Right hindlimb (tissue), 1 donor: ENCODE results near the gene CPSF4L.
"Not testable (repeated sequence)": the region's sequence is repeated elsewhere in the genome, so short reads cannot be mapped to it uniquely, and the experiment has no call there.

ENCODE experiments used
- DNase-seq: peaks from one replicate; pipeline ENCODE4 v3.0.0-alpha.2; 2018

The CPSF4L gene, protein sequence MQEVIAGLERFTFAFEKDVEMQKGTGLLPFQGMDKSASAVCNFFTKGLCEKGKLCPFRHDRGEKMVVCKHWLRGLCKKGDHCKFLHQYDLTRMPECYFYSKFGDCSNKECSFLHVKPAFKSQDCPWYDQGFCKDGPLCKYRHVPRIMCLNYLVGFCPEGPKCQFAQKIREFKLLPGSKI

DNA sequence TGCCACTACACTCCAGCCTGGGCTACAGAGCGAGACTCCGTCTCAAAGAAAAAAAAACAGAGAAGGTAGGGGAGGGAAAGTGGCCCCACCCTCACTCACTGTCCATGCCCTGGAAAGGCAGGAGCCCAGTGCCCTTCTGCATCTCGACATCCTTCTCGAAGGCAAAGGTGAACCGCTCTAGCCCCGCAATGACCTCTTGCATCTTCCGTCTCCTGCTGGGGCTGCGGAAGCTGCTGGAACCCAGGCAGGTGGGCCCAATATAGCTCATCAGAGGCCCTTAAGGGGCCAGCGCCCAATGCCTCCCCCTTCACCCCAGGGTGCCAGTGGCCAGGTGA lies at the start of gene CPSF4L:
TSS of gene CPSF4L (minus strand) at position 264 of the 335 bp plus-strand sequence. CDS start at position 202, 62 bp downstream.
- no peak for DNase-seq

DNA sequence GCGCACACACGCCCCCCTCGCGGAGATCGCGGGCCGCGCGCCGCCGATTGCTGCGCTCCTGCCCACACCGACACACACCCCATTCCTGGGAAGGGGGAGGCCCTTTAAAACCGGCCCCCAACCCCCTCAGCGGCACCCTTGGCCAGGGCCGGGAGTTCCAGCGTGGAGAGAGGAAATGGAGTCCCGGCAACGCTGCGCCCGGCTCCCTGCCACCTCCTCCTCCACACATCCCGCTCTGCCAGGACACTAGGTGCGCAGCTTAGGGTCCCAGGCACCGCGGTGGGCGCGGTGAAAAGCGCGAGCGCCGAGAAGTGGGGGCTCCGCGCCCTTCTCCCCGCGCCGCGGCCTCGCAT lies 49.7 kb upstream of the CPSF4L start:
- DNase-seq = no peak

DNA sequence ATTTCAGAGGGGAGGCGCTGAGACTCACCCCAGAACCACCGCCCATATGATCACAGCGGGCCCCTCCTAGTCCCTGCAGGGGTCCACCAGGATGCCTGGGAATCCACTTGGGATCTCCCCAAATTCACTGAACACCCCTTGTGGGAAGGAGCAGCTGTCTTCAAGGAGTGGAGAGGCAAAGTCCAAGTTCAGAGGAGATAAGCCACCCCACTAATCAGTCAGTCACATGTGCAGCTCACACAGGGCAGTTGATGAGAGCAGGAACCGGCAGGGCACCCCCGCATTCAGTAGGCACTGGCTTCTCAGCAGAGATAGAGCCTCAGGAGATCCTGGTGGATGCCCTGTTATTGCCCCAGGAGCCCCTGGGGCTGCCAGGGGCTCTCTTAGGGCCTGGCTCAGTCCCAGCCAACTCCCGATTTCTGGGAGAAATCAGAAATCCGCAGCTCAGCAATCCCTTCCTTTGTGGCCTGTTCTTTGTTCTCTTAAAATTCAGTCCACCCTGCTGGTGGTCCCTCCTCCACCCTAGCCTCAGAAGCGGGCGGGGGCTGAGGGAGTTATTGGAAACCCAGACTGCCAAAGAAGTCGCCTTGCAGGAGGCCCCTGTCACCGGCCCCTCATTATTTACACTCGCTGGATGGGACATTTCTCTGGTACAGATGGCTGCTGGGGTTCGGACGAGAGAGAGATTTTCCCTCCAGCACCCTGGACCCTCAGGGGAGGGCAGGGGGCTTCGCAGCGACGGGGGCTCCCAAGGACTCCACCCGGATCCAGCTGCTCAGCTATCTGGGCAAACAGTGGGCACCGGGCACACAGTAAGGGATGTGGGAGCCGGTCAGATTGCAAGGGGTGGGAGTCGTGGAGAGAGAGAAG lies 48.3 kb upstream of the CPSF4L start:
- peak; percentile 55 for DNase-seq

DNA sequence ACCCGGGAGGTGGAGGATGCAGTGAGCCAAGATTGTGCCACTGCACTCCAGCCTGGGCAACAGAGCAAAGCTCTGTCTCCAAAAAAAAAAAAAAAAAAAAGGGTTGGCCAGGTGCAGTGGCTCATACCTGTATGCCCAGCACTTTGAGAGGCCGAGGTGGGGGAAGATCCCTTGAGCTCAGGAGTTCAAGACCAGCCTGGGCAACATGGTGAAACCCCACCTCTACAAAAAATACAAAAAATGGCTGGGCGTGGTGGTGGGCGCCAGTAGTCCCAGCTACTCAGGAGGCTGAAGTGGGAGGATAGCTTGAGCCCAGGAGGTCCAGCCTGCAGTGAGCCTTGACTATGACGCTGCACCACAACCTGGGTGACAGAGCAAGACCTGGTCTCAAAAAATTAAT lies 47.3 kb upstream of the CPSF4L start:
- DNase-seq = not testable (repeated sequence)

DNA sequence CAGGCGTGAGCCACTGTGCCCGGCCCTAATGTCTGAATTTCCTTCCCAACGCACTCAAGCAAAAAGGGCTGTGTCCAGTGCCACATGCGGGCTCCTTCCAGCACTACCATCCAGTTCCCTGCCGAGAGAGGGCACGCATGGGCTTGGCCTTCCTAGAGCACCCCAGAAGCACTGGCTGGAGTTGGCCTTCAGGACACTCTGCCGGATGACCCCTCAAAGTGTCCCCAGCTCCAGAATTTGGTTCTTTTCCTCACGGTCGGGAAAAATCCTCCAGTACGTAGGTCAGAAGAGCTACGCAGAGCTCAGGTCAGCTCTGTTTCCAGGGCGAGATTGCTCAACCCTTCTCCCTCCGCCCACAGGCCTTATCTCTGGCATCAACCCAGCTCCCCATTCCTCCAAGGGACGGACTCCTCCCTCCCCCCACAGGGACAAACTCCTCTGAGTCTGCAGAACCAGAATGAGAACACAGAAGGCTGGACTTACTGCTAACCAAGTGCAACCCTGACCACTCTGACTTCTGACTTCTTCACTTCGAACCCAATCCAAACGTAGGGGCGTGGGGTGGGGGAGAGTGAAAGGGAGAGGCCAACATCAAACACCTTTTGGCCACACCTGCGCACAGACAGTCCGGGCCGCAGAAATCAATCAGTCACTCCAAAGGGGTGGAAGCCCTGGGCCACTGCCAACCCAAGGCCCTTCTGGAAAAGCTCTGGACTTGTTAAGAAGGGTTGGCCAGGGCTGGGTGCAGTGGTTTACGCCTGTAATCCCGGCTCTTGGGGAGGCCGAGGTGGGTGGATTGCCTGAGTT lies 46.5 kb upstream of the CPSF4L start:
- no peak for DNase-seq

DNA sequence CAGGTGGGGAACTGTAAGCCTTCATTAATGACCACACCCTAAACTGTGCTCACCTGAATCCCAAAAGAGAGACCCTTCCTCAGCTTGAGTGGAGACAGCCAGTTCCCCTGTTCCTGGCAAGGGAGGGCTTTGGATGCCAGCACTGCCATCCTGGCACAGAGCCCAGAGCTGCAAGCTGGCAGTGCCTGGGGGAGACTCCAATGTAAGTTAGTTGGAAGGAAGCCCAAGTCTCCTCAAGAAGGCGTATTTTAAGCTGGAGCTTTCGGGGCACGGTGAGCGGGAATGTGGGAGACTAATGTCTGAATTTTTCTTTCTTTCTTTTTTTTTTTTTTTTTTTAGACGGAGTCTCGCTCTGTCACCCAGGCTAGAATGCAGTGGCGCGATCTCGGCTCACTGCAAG lies 45.5 kb upstream of the CPSF4L start:
- DNase-seq = no peak

DNA sequence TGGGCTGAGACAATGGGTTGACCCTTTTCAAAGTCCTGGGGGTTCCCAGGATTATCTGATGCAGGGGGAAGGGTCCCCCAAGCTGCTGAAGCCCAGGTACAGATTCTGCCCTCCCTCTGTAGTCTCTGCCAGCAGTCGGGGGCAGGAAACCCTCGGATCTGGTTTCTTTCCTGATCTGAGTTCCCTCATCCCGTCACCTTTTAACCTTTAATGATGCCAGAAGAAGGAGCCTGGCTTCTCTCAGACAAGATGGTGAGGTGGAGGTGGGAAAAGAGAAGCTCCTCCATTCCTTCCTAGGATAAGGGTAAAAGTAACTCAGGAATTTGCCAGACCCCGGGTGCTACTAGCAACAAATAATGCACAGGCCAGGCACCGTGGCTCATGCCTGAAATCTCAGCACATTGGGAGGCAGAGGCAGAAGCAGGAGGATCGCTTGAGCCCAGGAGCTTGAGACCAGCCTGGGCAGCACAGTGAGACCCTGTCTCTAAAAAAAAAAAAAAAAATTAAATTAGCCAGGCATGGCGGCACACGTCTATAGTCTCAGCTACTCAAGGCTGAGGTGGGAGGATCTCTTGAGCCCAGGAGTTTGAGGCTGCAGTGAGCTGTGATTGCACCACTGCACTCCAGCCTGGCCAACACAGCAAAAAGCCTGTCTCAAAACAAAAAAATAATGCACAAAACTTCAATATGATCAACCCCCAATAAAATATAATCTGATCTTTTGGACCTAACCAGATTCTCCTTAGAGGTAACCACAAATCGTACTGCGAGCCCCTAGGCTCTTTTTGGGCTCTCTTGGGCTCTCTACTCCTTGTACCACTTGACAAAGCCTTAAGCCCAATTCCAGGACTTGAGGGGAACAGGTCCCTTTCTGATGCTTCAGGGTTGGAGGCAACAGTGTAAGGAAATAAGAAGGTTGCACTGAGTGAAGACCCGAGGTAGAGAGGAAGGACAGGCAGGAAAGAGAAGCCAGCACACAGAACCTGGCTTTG lies 44.5 kb upstream of the CPSF4L start:
- no peak for DNase-seq

DNA sequence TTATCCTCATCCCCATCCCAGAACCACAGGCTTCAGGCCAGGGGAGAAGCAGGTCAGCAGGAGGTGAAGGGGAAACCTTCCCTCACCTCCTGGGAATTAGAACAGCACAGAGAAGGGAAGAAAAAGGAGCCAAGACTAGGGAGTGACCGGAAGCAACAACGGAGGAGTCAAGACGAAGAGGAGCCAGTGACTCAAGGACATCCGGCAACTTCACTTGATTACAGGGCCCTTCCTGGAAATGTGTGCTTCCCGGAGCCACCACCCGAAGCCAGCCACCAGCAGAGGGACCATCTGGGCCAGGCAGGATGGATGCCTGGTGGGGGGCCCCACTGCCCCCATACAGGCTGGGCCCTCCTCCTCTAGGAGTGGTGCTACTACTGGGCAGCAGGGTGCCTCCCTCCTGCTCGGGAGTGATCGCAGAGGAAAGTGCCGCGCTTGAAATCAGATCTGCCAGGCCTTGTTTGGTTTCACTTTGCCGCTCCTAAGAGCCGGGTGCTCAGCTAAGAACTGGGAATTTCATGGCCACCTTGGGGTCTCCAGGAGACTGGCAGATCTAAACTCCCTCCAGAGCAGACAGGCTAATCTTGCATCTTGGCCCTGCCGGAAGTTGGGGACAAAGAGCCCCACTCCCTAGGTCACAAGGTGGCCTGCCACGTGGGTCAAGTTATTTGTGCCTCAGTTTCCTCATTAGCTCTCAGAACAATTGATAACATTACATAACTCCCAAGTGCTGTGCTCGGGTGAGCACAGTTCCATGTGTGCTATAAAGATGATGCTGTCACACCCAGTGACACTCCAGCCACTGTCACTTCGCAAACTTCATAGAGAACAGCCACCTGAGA lies 43.5 kb upstream of the CPSF4L start:
- DNase-seq = peak; percentile 81

DNA sequence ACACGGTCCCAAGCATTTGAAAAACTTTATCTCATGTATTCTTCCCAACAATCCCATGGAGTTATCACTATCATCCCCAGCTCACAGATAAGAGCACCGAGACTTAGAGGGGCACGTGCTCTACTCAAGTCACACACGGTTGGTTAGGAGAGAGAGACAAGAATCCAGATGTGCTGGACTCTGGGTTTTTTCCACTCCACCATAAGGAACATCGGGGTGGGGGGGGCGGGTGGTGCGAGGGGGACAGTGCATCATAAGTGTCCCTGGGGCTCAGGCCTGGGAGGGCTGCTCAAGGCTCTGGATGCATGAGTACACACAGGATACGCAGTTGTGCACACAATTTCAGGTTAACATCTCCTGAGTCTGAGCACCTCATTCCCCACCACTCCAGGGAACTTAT lies 42.8 kb upstream of the CPSF4L start:
- DNase-seq = no peak

DNA sequence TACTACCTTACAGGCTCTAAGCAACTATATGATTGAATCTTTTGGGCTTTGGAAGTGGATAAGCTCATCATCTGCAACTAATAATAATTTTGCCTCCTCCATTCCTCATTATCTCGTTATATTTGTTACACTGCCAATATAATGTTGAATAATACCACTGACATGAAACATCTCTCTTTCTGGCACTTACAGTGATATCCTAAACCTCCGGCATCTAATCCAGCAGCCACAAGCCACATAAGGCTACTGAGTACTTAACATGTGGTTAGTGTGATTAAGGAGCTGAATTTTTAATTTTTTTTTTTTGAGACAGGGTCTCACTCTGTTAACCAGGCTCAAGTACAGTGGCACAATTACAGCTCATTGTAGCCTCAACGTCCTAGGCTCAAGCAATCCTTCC lies 40.5 kb upstream of the CPSF4L start:
- DNase-seq = no peak

DNA sequence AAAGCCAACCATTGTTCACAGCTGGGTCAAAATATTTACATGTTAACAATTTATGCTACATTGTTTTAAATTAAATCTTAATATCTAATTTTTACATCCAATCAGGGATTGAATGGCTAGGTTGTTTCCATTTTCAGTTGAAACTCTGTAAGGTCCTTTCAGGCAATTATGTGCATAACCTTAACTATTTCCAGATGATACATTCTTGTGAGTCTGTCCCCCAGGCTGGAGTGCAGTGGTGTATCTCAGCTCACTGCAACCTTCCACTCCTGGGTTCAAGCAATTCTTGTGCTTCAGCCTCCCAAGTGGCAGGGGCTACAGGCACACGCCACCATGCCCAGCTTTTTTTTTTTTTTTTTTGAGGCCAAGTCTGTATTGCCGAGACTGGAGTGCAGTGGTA lies 39.7 kb upstream of the CPSF4L start:
- DNase-seq = no peak

DNA sequence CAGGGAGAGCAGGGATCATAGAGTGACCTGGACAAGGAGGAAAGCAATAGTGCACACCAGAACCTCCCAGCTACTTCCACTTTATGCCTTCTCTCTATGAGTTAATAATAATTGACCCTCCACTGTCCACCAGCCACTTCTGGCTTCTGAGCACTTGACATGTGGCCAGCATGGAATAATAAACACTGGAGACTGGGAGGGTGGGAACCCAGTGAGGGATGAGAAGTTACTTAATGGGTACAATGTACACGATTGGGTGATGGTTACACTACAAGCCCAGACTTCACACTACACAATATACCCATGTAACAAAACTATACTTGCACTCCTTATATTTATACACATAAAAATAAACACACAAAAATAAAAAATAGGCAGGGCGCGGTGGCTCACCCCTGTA lies 38.7 kb upstream of the CPSF4L start:
- DNase-seq = no peak

DNA sequence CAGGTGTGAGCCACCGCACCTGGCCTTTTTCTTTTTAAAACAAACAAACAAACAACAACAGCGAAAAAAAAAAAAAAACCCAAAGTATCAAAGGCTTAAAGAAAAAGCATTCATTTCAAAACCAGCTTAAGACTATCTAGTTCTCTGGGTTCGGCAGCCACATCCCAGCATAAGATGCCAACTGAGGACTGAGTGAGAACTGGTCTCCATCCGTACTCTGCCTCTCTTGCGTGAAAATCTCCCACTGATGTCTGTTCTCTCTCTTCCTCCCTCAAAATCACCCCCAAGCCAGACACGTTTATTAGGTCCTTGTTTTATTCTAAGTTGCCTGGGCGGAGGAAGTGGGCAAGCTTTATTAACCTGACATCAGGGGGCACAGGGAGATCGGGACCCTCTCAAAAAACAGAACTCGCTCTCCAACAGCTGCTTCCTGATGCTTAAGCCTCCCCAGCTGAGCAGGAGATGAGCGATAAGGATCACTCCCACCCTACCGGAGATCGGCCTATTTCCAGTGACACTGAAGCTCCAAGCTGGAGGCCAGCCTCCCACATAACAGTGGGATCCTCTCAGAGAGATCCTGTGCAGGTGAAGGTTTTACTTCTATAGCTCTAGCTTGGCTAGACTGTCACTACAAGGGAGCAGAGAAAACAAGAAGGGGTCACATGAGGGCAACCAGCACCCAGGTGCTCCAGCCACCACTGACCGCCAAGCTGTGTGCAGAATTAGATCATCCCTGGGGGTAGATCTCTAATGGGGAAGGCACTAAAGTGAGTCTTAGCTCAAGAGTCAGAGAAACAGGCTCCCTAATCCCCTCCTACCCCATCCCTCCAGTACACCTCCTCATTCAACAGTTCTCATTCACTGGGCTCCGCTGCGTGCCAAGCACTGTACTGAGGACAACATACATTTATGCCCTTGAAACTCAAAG lies 36.5 kb upstream of the CPSF4L start:
- DNase-seq = no peak

DNA sequence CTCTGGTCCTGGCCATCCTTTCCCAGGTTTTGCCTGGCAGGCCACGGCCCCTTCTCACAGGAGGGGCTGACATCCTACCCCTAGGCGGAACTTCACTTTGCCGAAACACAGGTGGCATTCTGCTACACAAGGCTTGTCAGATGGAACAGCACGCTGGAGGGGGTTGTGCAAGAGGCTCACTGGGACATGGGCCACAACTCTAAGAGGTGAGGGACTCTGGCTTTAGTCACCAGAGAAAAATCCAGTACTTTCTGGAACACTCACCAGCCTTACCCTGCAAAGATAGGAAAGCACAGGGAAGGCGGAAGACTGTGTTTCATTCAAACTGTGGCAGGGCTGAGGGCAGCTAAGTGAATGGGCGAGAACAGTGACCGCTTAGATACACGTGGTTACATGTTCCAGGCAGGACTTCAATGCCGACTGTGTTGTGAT lies 31.8 kb upstream of the CPSF4L start:
- DNase-seq = no peak

DNA sequence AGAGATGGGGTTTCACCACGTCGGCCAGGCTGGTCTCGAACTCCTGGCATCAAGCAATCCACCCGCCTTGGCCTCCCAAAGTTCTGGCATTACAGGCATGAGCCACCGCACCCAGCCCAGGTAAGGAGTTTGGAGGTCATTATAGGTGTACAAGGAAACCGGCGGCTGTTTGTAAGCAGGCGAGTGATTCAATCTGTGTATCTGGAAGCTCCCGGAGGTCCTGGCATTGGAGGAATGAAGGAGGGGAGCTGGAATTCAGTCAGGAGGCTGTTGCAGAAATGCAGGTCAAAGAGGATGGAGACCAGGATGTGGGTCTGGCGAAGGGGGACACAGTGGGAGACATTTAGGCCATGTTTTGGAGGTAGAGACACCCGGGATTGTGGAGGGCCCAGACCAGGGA lies 31.4 kb upstream of the CPSF4L start:
- DNase-seq = no peak

DNA sequence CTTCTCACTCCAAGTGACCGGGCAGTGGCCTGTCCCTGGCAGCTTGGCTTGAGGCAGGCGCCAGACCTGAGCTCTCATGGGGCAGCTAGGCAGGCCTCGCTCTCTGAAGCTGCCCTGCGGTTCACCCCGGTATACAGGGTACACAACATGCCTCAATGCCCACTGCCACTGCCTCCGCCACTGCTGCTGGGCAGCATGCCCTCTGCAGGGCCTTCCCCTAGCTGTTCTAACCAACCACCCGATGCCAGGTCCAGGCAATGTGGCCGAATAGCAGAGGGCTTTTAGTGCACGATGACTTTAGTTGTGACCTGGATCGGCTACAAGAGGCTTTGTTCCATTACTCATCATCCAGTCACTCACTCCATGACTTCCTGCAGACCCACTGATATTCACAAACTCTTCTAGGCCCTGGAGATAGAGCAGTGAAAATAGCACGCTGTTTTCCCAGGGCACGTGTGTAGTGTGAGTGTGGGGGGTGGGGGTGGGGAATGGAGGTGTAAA lies 30.4 kb upstream of the CPSF4L start:
- DNase-seq = no peak

DNA sequence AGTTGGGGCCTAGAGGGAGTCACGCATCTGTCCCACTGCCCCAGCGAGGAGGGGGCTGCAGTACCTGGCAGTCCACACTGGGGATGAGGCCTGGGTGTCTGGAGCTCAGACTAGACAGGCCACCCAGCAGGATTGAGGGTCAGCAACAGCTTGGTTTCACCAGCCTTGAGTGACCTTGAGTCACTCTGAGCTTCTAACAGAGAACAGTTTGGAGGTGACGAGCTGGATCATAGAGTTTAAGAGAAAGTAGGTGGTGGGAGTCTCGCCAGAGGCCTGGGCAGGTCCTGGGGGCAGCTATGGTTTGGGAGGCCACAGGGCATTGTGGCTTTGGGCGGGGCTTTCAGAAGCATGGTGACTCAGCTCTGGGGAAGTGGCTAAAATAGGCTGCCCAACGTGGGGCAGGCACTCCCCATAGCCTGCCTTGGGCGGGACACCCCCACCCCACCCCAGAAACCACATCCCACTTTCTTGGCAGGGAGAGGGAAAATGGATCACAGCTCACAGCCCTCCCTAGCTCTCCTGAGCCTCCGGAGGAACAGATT lies 29.7 kb upstream of the CPSF4L start:
- DNase-seq = peak; percentile 77

DNA sequence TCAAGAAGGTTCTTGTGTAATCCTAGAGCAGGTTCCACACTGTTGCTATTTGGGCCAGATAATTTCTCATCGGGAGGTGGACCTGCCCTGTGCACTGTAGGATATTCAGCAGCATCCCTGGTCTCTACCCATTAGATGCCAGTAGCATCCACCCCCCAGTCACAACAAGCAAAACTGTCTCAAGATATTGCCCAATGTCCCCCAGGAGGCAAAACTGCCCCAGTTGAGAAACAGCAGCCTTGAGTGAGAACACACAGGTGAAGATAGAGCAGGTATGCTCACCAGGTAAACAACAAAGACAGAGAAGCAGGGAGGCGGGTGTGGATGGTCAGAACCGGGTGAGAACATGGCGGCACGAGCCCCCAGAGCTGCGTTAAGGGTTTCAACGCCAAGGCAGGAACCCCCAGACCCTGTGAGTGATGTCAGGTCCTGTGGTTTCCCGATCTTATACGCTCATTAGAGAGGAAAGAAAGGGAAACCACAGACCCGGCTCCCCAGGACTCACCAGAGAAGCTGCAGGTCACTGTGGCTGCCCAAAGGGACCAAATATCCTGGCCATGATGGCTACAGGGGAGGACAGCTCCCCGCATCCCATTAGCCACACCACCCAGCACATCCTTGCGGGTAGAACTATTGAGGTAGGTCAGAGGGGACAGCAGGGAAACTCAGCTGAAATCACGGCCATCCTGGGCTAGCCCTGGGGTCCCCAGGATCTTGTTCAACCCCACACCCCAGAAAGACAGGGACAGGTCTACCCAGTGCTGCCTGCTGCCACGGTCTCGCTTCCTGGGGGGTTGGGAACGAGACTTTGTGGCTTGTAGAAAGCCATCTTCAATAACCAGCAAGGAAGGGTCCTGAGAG lies 28.9 kb upstream of the CPSF4L start:
- DNase-seq = no peak
